ENCODE results near the gene ADRA2C.

- TF ChIP-seq TARDBP (IDR thresholded peaks at IDR 0.05) (no peak), FOXA1 (IDR thresholded peaks at IDR 0.05) (no peak), L3MBTL2 (conservative IDR thresholded peaks at IDR 0.05) (no peak), ARNT (IDR thresholded peaks at IDR 0.05) (no peak), FOXK2 (IDR thresholded peaks at IDR 0.05) (no peak), NFRKB (IDR thresholded peaks at IDR 0.05) (no peak), SUZ12 (IDR thresholded peaks at IDR 0.05) (no peak), HDGF (IDR thresholded peaks at IDR 0.05; ENCODE audit: borderline replicate concordance) (no peak), FOXM1 (IDR thresholded peaks at IDR 0.05; ENCODE audit: borderline replicate concordance) (no peak), ZNF384 (IDR thresholded peaks at IDR 0.05) (no peak), LEF1 (IDR thresholded peaks at IDR 0.05; ENCODE audit: borderline replicate concordance) (no peak), BHLHE40 (IDR thresholded peaks at IDR 0.05; ENCODE audit: borderline replicate concordance) (no peak)
- TF ChIP-seq, protein P1, sequence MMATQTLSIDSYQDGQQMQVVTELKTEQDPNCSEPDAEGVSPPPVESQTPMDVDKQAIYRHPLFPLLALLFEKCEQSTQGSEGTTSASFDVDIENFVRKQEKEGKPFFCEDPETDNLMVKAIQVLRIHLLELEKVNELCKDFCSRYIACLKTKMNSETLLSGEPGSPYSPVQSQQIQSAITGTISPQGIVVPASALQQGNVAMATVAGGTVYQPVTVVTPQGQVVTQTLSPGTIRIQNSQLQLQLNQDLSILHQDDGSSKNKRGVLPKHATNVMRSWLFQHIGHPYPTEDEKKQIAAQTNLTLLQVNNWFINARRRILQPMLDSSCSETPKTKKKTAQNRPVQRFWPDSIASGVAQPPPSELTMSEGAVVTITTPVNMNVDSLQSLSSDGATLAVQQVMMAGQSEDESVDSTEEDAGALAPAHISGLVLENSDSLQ (IDR thresholded peaks at IDR 0.05) = no peak
Measured at GRCh38 chr4:3775005-3775404, 8.8 kb downstream of the ADRA2C start.
